Trophoblast cell (in vitro differentiated cells and primary cell): ENCODE results near the gene GDF9.
A peak's percentile ranks its signal among the peaks of the same experiment; 100 is the strongest.

Experiments used
- DNase-seq, 2 donors: peaks; one replicate each; pipeline ENCODE4 v3.0.0-alpha.2; 2016
- H2AFZ ChIP-seq: 2 replicates; pipeline ENCODE4 v1.6.1; 2013; ENCODE audit warnings: low read length, moderate library complexity, mild to moderate bottlenecking; ENCODE audit not compliant: insufficient read depth, poor library complexity
- H2AK5ac ChIP-seq: 2 replicates; pipeline ENCODE4 v1.6.1; 2013; ENCODE audit warnings: mild to moderate bottlenecking, low read length
- H2BK120ac ChIP-seq: 2 replicates; pipeline ENCODE4 v1.6.1; 2013; ENCODE audit warnings: low read length, mild to moderate bottlenecking, moderate library complexity; ENCODE audit not compliant: insufficient read depth, poor library complexity
- H2BK12ac ChIP-seq: 2 replicates; pipeline ENCODE4 v1.6.1; 2013; ENCODE audit warnings: mild to moderate bottlenecking, low read length, moderate library complexity
- H2BK5ac ChIP-seq: 2 replicates; pipeline ENCODE4 v1.6.1; 2013; ENCODE audit warnings: low read length, low read depth, moderate library complexity, mild to moderate bottlenecking; ENCODE audit not compliant: poor library complexity
- H3K14ac ChIP-seq: 2 replicates; pipeline ENCODE4 v1.6.1; 2013; ENCODE audit warnings: mild to moderate bottlenecking, low read length
- H3K18ac ChIP-seq: 2 replicates; pipeline ENCODE4 v1.6.1; 2013; ENCODE audit warnings: mild to moderate bottlenecking, low read length
- H3K23ac ChIP-seq: 2 replicates; pipeline ENCODE4 v1.6.1; 2013; ENCODE audit warnings: low read length
- H3K27ac ChIP-seq: 2 replicates; pipeline ENCODE4 v1.5.1; 2013; ENCODE audit warnings: low read depth, mild to moderate bottlenecking, inconsistent platforms, low read length, moderate library complexity
- H3K27me3 ChIP-seq: 2 replicates; pipeline ENCODE4 v1.6.1; 2013; ENCODE audit warnings: inconsistent platforms, mild to moderate bottlenecking, low read length, moderate library complexity; ENCODE audit not compliant: insufficient read depth
- H3K36me3 ChIP-seq, 2 experiments: 1 replicate in 1 of 2; 2 replicates in 1 of 2; pipeline ENCODE4 v1.6.1; 2013; ENCODE audit warnings: low read length in 2 of 2, mild to moderate bottlenecking in 2 of 2, moderate library complexity in 1 of 2; ENCODE audit not compliant: insufficient read depth in 2 of 2, control insufficient read depth in 1 of 2
- H3K4ac ChIP-seq: 2 replicates; pipeline ENCODE4 v1.6.1; 2013; ENCODE audit warnings: low read depth, mild to moderate bottlenecking, low read length, moderate library complexity
- H3K4me1 ChIP-seq, 2 experiments: 1 replicate in 1 of 2; 2 replicates in 1 of 2; pipeline ENCODE4 v1.6.1; 2013; ENCODE audit warnings: low read length in 2 of 2, mild to moderate bottlenecking in 2 of 2, moderate library complexity in 1 of 2; ENCODE audit not compliant: insufficient read depth in 2 of 2, control insufficient read depth in 1 of 2
- H3K4me2 ChIP-seq: 2 replicates; pipeline ENCODE4 v1.6.1; 2013; ENCODE audit warnings: inconsistent platforms, mild to moderate bottlenecking, low read length, moderate library complexity
- H3K4me3 ChIP-seq: 2 replicates; pipeline ENCODE4 v1.5.1; 2013; ENCODE audit warnings: mild to moderate bottlenecking, low read depth, low read length, inconsistent platforms
- H3K79me1 ChIP-seq: one replicate; pipeline ENCODE4 v1.6.1; 2013; ENCODE audit warnings: low read length
- H3K79me2 ChIP-seq: 2 replicates; pipeline ENCODE4 v1.6.1; 2013; ENCODE audit warnings: low read length, mild to moderate bottlenecking; ENCODE audit not compliant: control insufficient read depth, insufficient read depth, poor library complexity
- H3K9ac ChIP-seq: 2 replicates; pipeline ENCODE4 v1.6.1; 2013; ENCODE audit warnings: mild to moderate bottlenecking, low read length
- H3K9me3 ChIP-seq: 2 replicates; pipeline ENCODE4 v1.6.1; 2013; ENCODE audit warnings: low read depth, mild to moderate bottlenecking, control low read depth, inconsistent platforms, low read length; ENCODE audit not compliant: insufficient read depth
- H4K12ac ChIP-seq: 2 replicates; pipeline ENCODE4 v1.6.1; 2013; ENCODE audit warnings: low read depth, mild to moderate bottlenecking, low read length, moderate library complexity
- H4K8ac ChIP-seq: 2 replicates; pipeline ENCODE4 v1.6.1; 2013; ENCODE audit warnings: low read depth, mild to moderate bottlenecking, low read length, moderate library complexity
- H4K91ac ChIP-seq: one replicate; pipeline ENCODE4 v1.6.1; 2013; ENCODE audit warnings: low read depth, mild to moderate bottlenecking, low read length, moderate library complexity
- WGBS: extraction: QIAGEN DNeasy Blood & Tissue Kit; methylation state at CpG from one replicate; pipeline ENCODE4 v1.1.7; 2013; ENCODE audit warnings: missing lambda C conversion rate; ENCODE audit not compliant: insufficient read length, insufficient coverage; ENCODE audit errors: extremely low coverage; 5-methylcytosine and 5-hydroxymethylcytosine counted together

The GDF9 gene

GRCh38 chr5:132822650-132823480 lies 43.4 kb downstream of the GDF9 start:
- Histone ChIP-seq H3K79me2 (no peaks in the 10 kb centered on the region), H3K36me3 (peaks cover 0 to 3% of the 10 kb centered on the region in 2 experiments), H2AK5ac (no peak overlapping the region), H3K79me1 (peaks cover 14% of the 10 kb centered on the region), H3K27ac (peak overlapping the region; percentile 0), H4K91ac (peak overlapping the region; percentile 18), H2BK12ac (no peak overlapping the region), H4K8ac (peak overlapping the region; percentile 26), H4K12ac (no peak overlapping the region), H2BK5ac (no peak overlapping the region), H3K4me2 (peak overlapping the region; percentile 64), H3K14ac (peak overlapping the region; percentile 4), H3K9ac (no peak overlapping the region), H2AFZ (peak overlapping the region; percentile 24), H3K4me3 (peak overlapping the region; percentile 42), H3K23ac (no peak overlapping the region), H3K4ac (no peak overlapping the region), H3K4me1 (peaks cover 19 to 32% of the 10 kb centered on the region in 2 experiments), H3K18ac (peak overlapping the region; percentile 9), H3K27me3 (no peaks in the 10 kb centered on the region), H3K9me3 (no peaks in the 10 kb centered on the region), H2BK120ac (no peak overlapping the region)
- peak in 1 of 2 donors; percentile 34 for DNase-seq
- no CpG with 5 or more reads among the region's 68 CpGs for WGBS

- H2BK5ac ChIP-seq: no peak overlapping the region
- no peak overlapping the region for H3K4me3 ChIP-seq
- no peak overlapping the region for H3K4ac ChIP-seq
- no peak overlapping the region for H4K8ac ChIP-seq
- peaks cover 19 to 32% of the 10 kb centered on the region in 2 experiments for H3K4me1 ChIP-seq
- H2BK12ac ChIP-seq: no peak overlapping the region
- no peak overlapping the region for H4K12ac ChIP-seq
- H3K36me3 ChIP-seq: peaks cover 0 to 3% of the 10 kb centered on the region in 2 experiments
- H2AFZ ChIP-seq: no peak overlapping the region
- H3K79me1 ChIP-seq: peaks cover 14% of the 10 kb centered on the region
- no peak overlapping the region for H3K14ac ChIP-seq
- H3K27ac ChIP-seq: no peak overlapping the region
- no peaks in the 10 kb centered on the region for H3K27me3 ChIP-seq
- no peak overlapping the region for H3K18ac ChIP-seq
- DNase-seq: no peak
- H4K91ac ChIP-seq: peak overlapping the region; percentile 6
- no peak overlapping the region for H3K4me2 ChIP-seq
- WGBS: no CpG with 5 or more reads among the region's 1 CpG
- no peak overlapping the region for H2AK5ac ChIP-seq
- no peaks in the 10 kb centered on the region for H3K79me2 ChIP-seq
- no peak overlapping the region for H2BK120ac ChIP-seq
- no peaks in the 10 kb centered on the region for H3K9me3 ChIP-seq
- no peak overlapping the region for H3K9ac ChIP-seq
- H3K23ac ChIP-seq: no peak overlapping the region
These were observed 44.5 kb downstream of the GDF9 start for GRCh38 chr5:132821791-132822190.

DNA sequence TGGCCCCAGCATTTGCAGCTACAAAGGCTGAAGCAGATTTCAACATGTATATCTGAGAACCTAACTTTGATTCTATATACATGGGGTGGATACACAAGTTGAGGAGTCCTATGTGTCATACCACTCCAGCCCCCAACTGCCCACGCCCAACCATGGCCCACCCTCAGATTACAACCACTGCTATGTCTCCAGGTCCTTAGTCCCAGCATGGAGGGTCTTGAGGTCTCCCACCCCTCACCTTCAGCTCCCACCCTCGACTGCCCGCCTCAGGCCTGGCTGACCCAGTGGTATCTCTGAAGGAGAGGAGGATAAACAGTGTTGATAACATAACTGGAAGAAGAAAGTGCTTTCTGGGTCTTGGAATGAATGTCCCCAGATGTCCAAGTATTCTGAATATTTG lies 44.9 kb downstream of the GDF9 start:
- no peak overlapping the region for H2AK5ac ChIP-seq
- no peak overlapping the region for H3K27ac ChIP-seq
- no peaks in the 10 kb centered on the region for H3K79me2 ChIP-seq
- WGBS: no CpG with 5 or more reads among the region's 3 CpGs
- H3K9me3 ChIP-seq: no peaks in the 10 kb centered on the region
- peaks cover 18 to 30% of the 10 kb centered on the region in 2 experiments for H3K4me1 ChIP-seq
- H3K23ac ChIP-seq: no peak overlapping the region
- no peak overlapping the region for H2AFZ ChIP-seq
- no peak overlapping the region for H3K14ac ChIP-seq
- H2BK120ac ChIP-seq: no peak overlapping the region
- no peak overlapping the region for H4K91ac ChIP-seq
- no peak overlapping the region for H3K9ac ChIP-seq
- no peak overlapping the region for H2BK5ac ChIP-seq
- no peak overlapping the region for H4K12ac ChIP-seq
- peaks cover 14% of the 10 kb centered on the region for H3K79me1 ChIP-seq
- H3K18ac ChIP-seq: no peak overlapping the region
- no peak overlapping the region for H2BK12ac ChIP-seq
- H3K4me2 ChIP-seq: no peak overlapping the region
- H3K36me3 ChIP-seq: peaks cover 0 to 3% of the 10 kb centered on the region in 2 experiments
- H4K8ac ChIP-seq: no peak overlapping the region
- no peaks in the 10 kb centered on the region for H3K27me3 ChIP-seq
- no peak overlapping the region for H3K4me3 ChIP-seq
- no peak for DNase-seq
- no peak overlapping the region for H3K4ac ChIP-seq

DNA sequence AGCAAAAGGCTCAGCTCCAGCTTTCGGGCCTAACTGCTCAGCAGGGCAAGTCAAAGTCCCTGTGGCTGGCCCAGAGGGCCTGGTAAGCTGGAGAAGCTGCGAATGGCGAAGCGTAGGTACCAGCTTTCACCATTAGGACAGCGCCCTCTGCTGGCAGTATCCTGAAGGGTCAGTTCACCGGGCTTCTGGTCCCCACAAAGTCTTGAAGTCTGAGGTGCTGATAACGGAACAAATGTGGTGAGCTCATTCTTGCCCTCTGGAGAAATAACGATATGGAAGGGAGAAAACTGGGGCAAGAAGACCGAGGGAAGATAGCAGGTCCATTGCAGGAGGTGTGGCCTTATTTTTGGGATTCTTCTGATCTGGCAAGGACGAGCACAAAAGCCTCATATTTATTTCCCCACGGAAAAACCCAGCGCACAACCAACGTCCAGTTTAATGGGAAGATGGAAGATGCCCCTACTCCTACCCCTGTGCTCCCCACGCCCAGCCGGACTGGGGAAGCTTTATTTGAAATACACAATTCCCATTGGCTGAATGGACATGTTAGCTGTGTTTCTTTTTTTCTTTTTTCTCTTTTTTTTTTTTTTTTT lies 46.0 kb downstream of the GDF9 start:
- Histone ChIP-seq H2BK120ac (no peak overlapping the region), H2AK5ac (no peak overlapping the region), H3K79me2 (no peaks in the 10 kb centered on the region), H3K4me3 (no peak overlapping the region), H3K27me3 (no peaks in the 10 kb centered on the region), H3K27ac (no peak overlapping the region), H3K4me2 (no peak overlapping the region), H2BK5ac (no peak overlapping the region), H4K12ac (no peak overlapping the region), H2BK12ac (peak overlapping the region; percentile 41), H3K36me3 (peaks cover 0 to 3% of the 10 kb centered on the region in 2 experiments), H4K91ac (peak overlapping the region; percentile 45), H3K4ac (no peak overlapping the region), H3K23ac (no peak overlapping the region), H3K4me1 (peaks cover 13 to 20% of the 10 kb centered on the region in 2 experiments), H3K14ac (no peak overlapping the region), H3K18ac (no peak overlapping the region), H2AFZ (peak overlapping the region; percentile 40), H3K9ac (no peak overlapping the region), H4K8ac (peak overlapping the region; percentile 33), H3K9me3 (no peaks in the 10 kb centered on the region), H3K79me1 (peaks cover 6% of the 10 kb centered on the region)
- peak; percentile 93 to 98 for DNase-seq
- no CpG with 5 or more reads among the region's 15 CpGs for WGBS
